SK-MEL-5 (cell line): ENCODE results near the gene MANBA. TPM values are rescaled to one million over a fixed set of nuclear protein-coding genes. Genes with fewer than 3 reads are reported as not detected.

Experiments
- DNase-seq: peaks from one replicate; pipeline ENCODE4 v3.0.0-alpha.2; 2016; ENCODE audit warnings: low read depth, low spot score
- in situ Hi-C: cut with HindIII; loops from 2 replicates; pipeline ENCODE4 v1.10.0; 2016; ENCODE audit warnings: low sequenced_read_pairs, high pct_unique_total_duplicates, low pct_unique_long_range_greater_than_20kb
- total RNA-seq: library from RNA; depleted of rRNA; stranded (reverse); fragments of >200 nt; shearing (Covaris generic); gene quantifications from 2 replicates; pipeline ENCODE4 v1.2.3, GENCODE V29; 2014

Gene MANBA
- total RNA-seq, 1 experiment from 2014 or later: 41.7 TPM

DNA sequence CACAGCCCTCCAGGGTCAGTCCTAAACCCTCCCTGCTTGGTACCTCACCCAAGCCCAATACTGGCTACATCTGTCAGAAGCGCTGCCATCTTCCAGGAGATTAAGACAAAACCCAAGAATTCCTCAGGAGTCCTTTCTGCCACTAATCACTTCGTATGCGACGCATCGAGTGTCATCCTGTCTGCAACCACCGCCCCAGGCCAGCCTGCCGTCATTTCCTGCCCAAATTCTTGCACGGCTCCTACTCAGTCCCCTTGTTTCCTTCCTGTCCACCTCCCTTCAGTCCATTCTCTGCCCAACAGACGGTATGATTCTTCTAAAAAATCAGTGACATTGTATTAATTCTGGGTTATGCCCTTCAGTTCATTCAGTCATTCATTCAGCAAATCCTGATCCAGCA is 146.0 kb downstream of the MANBA start:
- no peak for DNase-seq
- in situ Hi-C loops: no loop called here

DNA sequence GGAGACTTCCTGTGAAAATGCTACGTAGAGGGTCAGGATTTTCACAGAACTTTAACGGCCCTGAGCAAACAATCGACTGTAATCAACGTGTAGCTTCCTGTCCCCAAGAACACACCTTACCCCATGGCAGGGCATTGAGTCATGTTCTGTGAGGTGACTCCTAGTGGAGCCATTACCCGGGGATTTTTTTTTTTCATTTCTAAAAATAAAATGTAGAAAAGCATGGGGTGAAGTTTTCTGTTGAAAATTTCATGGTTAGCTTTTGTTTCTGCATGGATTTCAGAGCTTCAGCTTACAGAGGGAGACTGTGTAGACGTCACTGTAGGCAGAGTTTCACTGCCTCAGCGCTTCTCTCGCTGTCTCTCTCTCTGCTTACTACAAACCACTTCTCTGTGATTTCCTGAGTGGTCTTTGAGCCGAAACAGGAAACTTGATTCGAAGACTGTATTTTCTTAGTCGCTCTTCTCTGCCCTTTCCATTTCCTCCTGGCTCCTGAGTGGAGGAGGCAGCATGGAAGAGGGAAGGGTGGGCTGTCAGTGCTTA is 147.9 kb downstream of the MANBA start:
- in situ Hi-C loops: no loop called here
- DNase-seq: no peak

DNA sequence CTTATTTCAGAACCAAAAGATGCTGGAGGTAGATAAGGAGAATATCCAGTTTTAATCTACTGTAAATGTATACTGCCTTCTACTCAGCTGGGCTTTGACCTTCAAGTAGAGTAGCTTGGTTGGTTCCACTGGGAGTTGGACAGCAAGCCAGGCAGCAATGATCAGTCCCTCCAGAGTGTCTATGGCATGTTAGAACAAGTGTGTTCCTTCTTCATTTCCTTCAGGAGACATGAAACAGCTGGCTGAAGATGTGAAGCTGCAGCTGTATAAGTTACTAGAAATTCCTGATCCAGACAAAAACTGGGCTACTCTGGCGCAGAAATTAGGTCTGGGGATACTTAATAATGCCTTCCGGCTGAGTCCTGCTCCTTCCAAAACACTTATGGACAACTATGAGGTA is 148.6 kb downstream of the MANBA start:
- in situ Hi-C loops: no loop called here
- no peak for DNase-seq

DNA sequence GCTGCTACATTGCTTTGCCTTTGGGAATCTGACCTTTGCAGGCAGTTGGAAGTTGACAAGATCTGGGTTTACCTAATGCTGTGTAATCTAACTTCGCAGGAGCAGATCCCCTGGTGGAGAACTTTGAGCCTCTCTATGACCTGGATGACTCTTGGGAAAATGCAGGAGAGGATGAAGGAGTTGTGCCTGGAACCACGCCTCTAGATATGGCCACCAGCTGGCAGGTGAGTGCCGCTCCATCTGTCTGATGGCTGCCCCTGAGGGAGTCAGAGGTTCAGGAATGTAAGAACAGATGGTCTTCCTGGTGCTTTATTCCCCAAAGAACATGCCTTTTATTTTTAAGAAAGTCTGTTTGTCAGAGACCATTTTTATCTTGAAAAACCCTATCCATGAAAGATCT is 150.3 kb downstream of the MANBA start:
- no peak for DNase-seq
- in situ Hi-C loops: no loop called here

DNA sequence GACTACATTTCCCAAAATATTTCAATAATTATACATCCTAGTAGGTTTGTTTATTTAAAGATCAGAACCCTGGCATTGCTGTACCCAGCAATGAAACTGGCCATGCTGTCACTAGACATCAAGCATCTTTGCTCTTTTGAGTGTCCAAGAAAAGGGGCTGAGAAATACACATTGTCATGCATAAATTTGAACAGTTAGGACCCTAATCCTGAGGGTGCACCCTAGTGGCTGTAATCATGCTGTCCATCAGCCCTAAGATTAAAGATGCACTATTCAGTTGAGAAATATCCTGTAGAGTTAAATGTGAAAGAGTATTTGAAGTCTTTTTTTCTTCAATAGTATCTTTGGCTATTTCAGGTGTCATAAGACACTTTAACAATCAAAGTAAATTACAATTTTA is 150.8 kb downstream of the MANBA start:
- peak; percentile 42 for DNase-seq
- in situ Hi-C loops: no loop called here

DNA sequence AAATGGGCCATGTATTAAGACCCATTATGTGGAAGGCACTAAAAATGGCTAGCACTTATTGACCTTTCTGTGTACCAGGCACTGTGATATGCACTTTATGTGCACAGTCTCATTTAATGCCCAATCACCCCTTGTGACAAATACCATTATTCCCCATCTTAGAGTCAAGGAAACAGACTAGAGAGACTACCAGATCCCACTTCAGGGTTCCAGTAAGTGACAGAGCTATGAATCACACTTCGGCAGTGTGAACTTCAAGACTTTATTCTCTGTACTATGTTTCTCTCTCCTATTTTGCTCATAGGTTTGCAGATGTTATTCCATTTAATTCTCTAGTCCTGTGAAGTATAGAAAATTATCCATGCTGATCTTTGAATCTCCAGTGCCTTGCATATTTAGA is 152.6 kb downstream of the MANBA start:
- no peak for DNase-seq
- in situ Hi-C loops: no loop called here

DNA sequence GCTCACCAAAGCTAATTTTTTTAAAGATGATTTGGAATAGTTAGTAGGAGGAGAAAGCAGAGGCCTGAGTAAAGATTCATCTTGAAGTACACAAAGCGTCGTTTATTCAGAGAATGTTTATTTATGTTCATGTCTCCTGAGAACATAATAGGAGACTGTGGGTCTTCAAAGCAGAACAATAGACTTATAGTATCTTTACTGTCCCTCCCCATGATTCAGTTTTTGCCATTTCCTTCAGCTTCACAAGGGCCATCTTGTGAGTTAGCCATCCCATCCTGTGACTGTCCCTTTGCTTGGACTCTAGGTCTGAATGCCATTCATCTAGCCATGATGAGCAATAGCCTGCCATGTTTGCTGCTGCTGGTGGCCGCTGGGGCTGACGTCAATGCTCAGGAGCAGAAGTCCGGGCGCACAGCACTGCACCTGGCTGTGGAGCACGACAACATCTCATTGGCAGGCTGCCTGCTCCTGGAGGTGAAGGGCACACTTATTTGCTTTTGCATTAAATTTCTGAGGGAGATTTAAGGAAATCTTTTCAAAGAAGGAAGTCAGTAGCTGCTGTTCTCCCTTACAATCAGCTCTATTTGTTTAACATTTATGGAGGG is 153.8 kb downstream of the MANBA start:
- peak; percentile 95 for DNase-seq
- in situ Hi-C loops: no loop called here

DNA sequence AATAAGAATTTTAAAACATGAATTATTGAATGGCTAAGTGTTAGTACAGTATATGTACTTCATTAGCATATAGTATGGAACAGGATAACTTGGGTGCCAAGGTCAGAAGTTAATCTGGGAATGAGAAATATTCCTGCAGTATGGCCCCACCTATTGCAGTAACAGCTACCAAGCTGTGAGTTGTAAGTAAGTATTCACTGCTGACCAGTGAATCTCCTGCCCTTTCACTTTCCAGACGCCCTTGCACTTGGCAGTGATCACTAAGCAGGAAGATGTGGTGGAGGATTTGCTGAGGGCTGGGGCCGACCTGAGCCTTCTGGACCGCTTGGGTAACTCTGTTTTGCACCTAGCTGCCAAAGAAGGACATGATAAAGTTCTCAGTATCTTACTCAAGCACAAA is 154.5 kb downstream of the MANBA start:
- DNase-seq: peak; percentile 62
- in situ Hi-C loops: no loop called here

DNA sequence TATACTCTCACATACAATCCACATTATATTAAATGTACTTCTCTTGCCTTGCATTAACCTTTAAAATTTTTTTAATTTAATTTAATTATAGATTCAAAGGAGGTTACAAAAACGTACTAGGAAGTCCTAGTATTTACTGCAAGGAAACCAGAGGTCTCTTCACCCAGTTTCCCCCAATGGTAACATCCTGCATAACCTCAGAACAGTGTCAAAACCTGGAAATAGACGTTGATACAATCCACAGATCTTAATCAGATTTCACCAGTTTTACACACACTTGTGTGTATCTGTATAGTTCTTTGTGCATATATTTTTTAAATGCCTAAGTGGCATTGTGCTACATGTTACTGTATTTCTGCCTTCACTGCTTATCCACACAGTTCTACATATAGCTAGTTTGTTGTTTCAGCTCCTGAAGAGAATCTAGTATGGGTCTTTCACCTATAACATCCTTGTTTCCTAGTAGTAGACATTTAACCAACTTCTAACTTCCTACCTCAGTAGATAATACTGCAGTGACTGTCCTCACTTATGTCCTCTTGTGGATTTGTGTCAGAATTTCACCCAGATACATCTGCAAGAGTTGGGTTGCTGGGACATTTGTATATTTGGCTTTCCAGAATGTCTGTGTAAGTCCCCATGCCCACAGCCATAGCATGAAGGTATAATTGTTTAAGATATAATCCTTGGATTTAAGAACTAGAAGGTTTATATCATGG is 156.4 kb downstream of the MANBA start:
- in situ Hi-C loops: no loop called here
- no peak for DNase-seq

DNA sequence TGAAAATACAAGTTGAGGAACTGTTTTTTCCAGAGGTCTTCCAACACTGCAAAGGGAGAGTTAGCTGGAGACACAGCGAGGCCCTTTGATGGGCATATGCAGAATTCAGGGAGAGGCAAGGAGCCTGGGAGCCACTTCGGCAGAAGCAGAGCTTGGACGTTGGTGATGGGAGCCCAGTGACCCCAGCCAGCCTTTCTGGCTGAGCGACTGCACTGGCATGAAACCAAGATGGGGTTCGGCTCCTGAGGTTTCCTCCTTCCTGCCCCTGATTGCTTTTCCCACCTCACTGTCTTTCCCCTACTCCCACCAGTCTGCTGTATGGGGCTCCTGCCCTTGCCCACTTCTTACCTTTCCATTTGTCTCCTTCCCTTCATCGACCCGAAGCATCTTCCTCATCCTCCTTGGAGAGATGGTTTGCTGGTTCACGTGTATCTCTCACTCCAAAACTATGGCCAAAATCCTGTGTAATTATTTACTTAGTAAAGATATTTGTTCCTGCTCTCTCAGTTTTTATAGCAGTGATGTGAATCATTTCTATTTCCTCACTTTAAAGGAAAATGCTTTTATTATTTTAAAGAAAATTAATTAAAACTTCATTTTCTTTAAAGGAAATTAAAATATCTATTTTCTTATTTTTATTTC is 159.1 kb downstream of the MANBA start:
- no peak for DNase-seq
- in situ Hi-C loops: no loop called here

DNA sequence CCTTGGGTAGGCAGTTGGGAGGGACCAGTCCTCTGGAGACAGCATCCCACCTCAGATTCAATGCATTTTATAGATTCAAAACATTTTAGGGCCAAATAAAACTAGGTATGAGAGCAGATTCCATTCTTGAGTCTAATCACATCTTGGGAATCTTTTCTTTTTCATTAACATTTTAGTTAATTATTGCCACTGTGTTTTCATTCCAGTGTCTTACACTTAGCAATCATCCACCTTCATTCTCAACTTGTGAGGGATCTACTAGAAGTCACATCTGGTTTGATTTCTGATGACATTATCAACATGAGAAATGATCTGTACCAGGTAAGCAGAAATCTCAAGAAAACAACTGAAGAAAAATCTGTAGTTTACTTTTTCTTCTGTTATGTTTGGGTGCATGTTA is 160.1 kb downstream of the MANBA start:
- no peak for DNase-seq
- in situ Hi-C loops: no loop called here

DNA sequence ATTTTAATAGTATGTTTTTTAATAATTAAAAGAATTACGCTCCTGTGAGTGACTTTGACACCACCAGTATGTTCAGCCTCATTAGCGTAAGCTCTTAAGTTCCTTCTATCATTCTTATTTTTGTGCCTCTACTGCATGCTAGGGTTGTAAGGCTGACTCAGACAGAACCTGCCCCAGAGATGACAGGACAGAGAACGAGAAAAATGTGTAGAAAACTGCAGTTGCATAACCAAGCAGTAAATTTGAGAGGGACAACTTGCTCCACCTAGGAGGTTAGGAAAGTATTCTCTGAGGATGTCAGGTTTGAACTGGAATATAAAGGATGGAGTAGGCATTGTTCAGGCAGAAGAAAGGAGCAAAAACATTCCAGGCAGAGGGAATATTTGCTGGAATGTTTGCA is 160.9 kb downstream of the MANBA start:
- DNase-seq: no peak
- in situ Hi-C loops: no loop called here

DNA sequence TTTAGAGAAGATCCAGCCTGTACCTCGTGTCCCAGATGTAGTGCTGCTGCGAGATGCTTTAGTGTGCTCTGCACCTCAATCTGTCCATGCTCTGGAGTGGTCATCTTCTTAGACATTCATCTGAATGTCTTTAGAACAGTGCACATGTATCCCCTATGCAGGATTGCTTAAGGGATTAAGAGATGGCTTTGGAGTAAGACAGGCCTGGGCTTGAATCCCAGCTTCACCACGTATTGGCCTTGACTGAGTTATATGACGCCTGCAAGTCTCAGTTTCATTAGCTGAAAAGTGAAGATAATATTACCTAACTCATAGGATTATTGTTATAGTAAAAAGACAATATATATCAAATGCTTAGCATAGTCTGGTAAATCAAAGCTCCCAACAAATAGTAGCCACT is 161.3 kb downstream of the MANBA start:
- in situ Hi-C loops: no loop called here
- no peak for DNase-seq

DNA sequence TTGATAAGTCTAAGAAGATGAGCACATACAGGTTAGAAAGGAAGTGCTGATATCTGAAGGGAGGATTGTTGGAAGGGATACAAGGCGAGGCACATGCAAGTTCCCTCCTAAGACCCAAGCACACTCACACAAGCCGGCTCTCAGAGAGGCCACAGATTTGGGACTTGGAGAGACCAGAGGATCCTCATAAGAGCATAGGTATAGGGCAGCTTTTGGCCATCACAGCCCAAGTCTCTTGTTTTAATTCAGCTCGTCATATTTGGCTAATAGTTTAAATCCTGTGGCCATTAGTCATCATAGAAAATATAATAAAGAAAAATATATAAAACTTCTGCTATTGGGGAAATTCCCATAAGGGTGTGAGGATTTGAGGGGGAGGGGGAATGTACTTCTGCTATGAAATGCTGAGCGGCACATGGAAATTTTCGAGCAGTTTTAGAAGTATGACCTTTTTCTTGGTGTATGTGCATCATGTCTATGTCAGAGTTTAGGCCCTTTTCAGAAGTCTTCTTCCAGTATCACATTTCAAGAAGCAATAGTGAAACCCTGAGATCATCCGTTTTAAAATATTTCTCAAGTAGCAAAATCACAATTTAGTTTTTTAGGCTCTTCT is 161.9 kb downstream of the MANBA start:
- DNase-seq: no peak
- in situ Hi-C loops: no loop called here

DNA sequence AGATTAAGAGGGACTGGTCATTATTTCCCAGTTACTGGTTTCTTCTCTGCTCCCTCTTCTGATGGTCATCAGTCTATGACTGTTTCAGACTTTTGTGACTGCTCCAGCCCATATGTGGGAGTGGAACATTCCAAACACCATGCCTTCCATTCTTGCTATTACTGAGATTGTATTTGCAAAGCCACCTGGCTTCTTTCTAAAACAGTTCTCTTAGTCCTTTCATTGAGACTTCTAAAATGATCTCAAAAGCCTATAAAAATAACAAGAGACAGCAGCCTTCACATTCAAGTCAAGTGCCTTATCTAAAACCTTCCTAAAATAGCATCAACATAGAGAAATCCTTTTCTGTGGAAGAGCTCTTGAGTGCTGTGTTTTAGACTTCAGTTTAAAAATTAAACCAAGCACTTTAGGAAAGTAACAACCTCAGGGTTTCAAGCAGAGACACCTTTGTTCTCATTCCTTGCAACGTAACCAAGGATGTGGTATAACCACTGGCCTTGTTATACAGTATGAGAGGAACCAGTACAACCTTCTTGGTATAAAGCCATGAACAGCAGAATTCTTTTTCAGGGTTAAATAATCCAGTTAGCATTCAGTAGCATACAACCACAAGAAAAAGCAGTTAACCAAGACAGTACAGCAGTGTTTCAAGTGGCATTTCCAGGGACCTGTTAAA is 162.5 kb downstream of the MANBA start:
- DNase-seq: no peak
- in situ Hi-C loops: no loop called here

DNA sequence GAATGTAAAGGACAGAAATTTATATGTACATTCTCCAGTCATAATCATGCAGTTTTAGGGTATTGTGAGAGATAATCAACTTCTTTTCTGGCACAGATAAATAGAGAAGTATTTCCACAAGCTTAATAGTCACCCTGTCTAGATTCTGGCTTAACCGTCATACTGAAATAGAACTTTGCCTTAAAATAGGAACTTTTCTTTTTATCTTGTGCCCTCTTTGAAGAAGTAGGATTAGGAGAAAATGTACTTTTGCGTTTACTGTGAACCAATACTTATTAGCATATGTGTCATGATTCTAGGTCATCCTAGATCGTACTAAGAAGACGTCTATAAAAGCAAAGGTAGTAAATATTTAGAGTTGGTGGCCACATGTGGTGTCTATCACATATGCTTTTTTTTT is 164.2 kb downstream of the MANBA start:
- in situ Hi-C loops: no loop called here

DNA sequence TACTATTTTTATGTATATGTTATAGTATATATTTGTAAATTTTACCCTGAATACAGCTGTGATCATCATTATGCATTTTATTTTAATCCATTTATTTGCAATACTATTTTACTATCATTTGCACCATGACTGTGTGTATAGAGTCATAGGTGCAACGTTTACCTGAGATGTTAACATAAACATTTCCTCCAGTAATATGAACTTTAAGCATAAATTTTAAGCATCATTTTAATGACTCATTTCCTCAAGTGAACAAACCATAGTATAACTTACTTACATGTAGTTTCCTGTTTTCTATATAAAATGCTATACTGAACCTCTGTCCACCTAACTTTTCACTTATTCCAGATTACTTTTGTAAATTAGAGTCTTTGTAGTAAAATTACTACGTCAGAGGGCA is 166.8 kb downstream of the MANBA start:
- DNase-seq: no peak
- in situ Hi-C loops: no loop called here

More for the DNA sequence above, 164.2 kb downstream of the MANBA start:
- no peak for DNase-seq

DNA sequence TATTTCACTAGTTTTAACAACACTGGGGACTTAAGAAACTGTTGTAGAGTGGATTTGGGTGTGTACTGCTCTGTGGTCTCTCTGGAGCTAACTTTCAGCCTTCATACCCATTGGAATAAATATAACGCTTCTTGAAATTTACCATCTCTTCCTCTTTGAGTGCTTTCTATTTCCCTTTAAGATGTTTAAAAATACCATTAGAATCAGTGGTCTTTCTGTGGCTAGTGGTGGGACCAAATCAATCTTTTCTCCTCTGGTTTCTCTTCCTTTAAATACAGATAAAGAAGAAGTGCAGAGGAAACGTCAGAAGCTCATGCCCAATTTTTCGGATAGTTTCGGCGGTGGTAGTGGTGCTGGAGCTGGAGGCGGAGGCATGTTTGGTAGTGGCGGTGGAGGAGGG is 167.6 kb downstream of the MANBA start:
- in situ Hi-C loops: no loop called here
- DNase-seq: no peak
